HepG2 (cell line): ENCODE data around the gene SAXO1. TPM values are rescaled to one million over a fixed set of nuclear protein-coding genes. Genes with fewer than 3 reads are reported as not detected.

Experiments
- ATAC-seq: fragments of 200-7000 bp; cut with Tn5 transposase; 3 replicates; pipeline ENCODE4 v1.9.1; 2020; ENCODE audit warnings: mild to moderate bottlenecking, moderate library complexity
- BruUV-seq: library from RNA; stranded (reverse); fragments of 400-500 nt; replicated peaks from 2 replicates; lab custom pipeline; 2021; lab: Mats Ljungman, UMichigan
- CTCF ChIA-PET: fragments of 300-600 bp; formaldehyde crosslinking; extraction: SDS; loops from one replicate; lab custom pipeline; 2021; ENCODE audit warnings: low total read pairs, inconsistent platforms, low intra/inter-chr PET ratio; lab: Yijun Ruan, JAX
- POLR2A ChIA-PET: fragments of 350-600 bp; sonication (Branson Sonifier 250); formaldehyde crosslinking; loops from one replicate; lab custom pipeline; 2020; ENCODE audit warnings: antibody characterized with exemption, inconsistent platforms; lab: Yijun Ruan, JAX
- DNase-seq: peaks from one replicate; pipeline ENCODE4 v3.0.0-alpha.2; 2015; ENCODE audit warnings: low spot score
- FAIRE-seq: peaks from 3 replicates; lab custom pipeline; 2011; peaks lifted over from hg19 to GRCh38; lab: Jason Lieb, UNC
- H2AFZ ChIP-seq: one replicate; pipeline ENCODE4 v1.6.1; 2011; ENCODE audit warnings: low read length, inconsistent platforms
- H3K27ac ChIP-seq: fragments of 300-600 bp; 3 replicates; pipeline ENCODE4 v1.8.0; 2011; ENCODE audit warnings: mixed run types, mild to moderate bottlenecking, mixed read lengths, low read length, inconsistent platforms; ENCODE audit not compliant: insufficient read depth; ENCODE audit errors: extremely low read length
- H3K27me3 ChIP-seq, 2 experiments: fragments of 200-600 bp in 1 of 2; 2 replicates in 1 of 2; 3 replicates in 1 of 2; pipeline versions ENCODE4 v1.6.0 to v1.8.0; 2011; ENCODE audit warnings: low read length in 2 of 2, mild to moderate bottlenecking in 2 of 2, moderate library complexity in 2 of 2, inconsistent platforms in 1 of 2; ENCODE audit not compliant: insufficient read depth in 2 of 2, control insufficient read depth in 1 of 2
- H3K36me3 ChIP-seq, 2 experiments: fragments of 200-600 bp in 1 of 2; replicated peaks in 1 of 2; 2 replicates in 1 of 2; 3 replicates in 1 of 2; pipeline versions ENCODE4 v1.5.1 to v1.8.0; 2011; ENCODE audit warnings: low read length in 2 of 2, inconsistent platforms in 1 of 2; ENCODE audit not compliant: insufficient read depth in 2 of 2, control insufficient read depth in 1 of 2
- H3K4me1 ChIP-seq: 2 replicates; pipeline ENCODE4 v1.5.1; 2012; ENCODE audit warnings: low read length, inconsistent platforms; ENCODE audit not compliant: insufficient read depth
- H3K4me2 ChIP-seq: 2 replicates; pipeline ENCODE4 v1.6.0; 2011; ENCODE audit warnings: low read depth, low read length, inconsistent platforms
- H3K4me3 ChIP-seq, 3 experiments: fragments of 200-600 bp in 1 of 3; sonication (generic), shearing (Covaris generic) in 1 of 3; replicated peaks in 1 of 3; 2 replicates each; pipeline ENCODE4 v1.5.1; 2011 to 2016; ENCODE audit warnings: low read length in 3 of 3, inconsistent platforms in 2 of 3, low read depth in 2 of 3, mild to moderate bottlenecking in 2 of 3, control low read depth in 1 of 3, mixed read lengths in 1 of 3; ENCODE audit not compliant: insufficient read depth in 1 of 3
- H3K79me2 ChIP-seq: one replicate; pipeline ENCODE4 v1.6.1; 2011; ENCODE audit warnings: low read length, inconsistent platforms; ENCODE audit not compliant: insufficient read depth
- H3K9ac ChIP-seq: 2 replicates; pipeline ENCODE4 v1.6.0; 2011; ENCODE audit warnings: mild to moderate bottlenecking, low read depth, low read length, inconsistent platforms; ENCODE audit not compliant: insufficient read depth
- H3K9me3 ChIP-seq: 2 replicates; pipeline ENCODE4 v1.5.1; 2012; ENCODE audit warnings: mild to moderate bottlenecking, low read length
- H4K20me1 ChIP-seq: 2 replicates; pipeline ENCODE4 v1.6.0; 2011; ENCODE audit warnings: inconsistent platforms, mild to moderate bottlenecking, low read length, moderate library complexity; ENCODE audit not compliant: insufficient read depth
- BRCA1 ChIP-seq: sonication (generic); formaldehyde crosslinking; IDR thresholded peaks from 2 replicates; pipeline ENCODE4 v1.4.0; 2020; ENCODE audit warnings: missing genetic modification reagents
- CAMTA2 ChIP-seq: sonication (generic); formaldehyde crosslinking; IDR thresholded peaks from 2 replicates; pipeline ENCODE4 v1.4.0; 2020; ENCODE audit warnings: mild to moderate bottlenecking, missing genetic modification reagents, borderline replicate concordance
- CENPX ChIP-seq: sonication (generic); formaldehyde crosslinking; IDR thresholded peaks from 2 replicates; pipeline ENCODE4 v1.9.0; 2021; ENCODE audit warnings: mild to moderate bottlenecking, missing genetic modification reagents, moderate library complexity
- DRAP1 ChIP-seq: IDR thresholded peaks from 2 replicates; pipeline ENCODE4 v1.6.1; 2016; ENCODE audit warnings: missing genetic modification reagents, missing compliant biosample characterization
- GPBP1L1 ChIP-seq: sonication (generic); formaldehyde crosslinking; IDR thresholded peaks from 2 replicates; pipeline ENCODE4 v1.5.0; 2020; ENCODE audit warnings: mild to moderate bottlenecking, missing genetic modification reagents
- MATR3 ChIP-seq: sonication (generic); formaldehyde crosslinking; IDR thresholded peaks from 2 replicates; pipeline ENCODE4 v1.4.0; 2020; ENCODE audit warnings: missing genetic modification reagents
- MYNN ChIP-seq: sonication (generic); formaldehyde crosslinking; IDR thresholded peaks from 2 replicates; pipeline ENCODE4 v1.4.0; 2020; ENCODE audit warnings: mild to moderate bottlenecking, low read depth, missing genetic modification reagents
- NFRKB ChIP-seq: fragments of 450-650 bp; IDR thresholded peaks from 2 replicates; pipeline ENCODE4 v1.6.1; 2017
- ZBTB10 ChIP-seq: sonication (generic); formaldehyde crosslinking; IDR thresholded peaks from 2 replicates; pipeline ENCODE4 v1.4.0; 2020; ENCODE audit warnings: missing genetic modification reagents, borderline replicate concordance
- ZBTB21 ChIP-seq: sonication (generic); formaldehyde crosslinking; IDR thresholded peaks from 2 replicates; pipeline ENCODE4 v1.4.0; 2020; ENCODE audit warnings: missing genetic modification reagents
- ZFX ChIP-seq: sonication (generic); formaldehyde crosslinking; IDR thresholded peaks from 2 replicates; pipeline ENCODE4 v1.4.0; 2020; ENCODE audit warnings: mild to moderate bottlenecking, low read depth, missing genetic modification reagents, moderate library complexity
- ZNF510 ChIP-seq: sonication (generic); formaldehyde crosslinking; IDR thresholded peaks from 2 replicates; pipeline ENCODE4 v1.4.0; 2020; ENCODE audit warnings: low read depth, mild to moderate bottlenecking, missing genetic modification reagents
- ZNF577 ChIP-seq: sonication (generic); formaldehyde crosslinking; IDR thresholded peaks from 2 replicates; pipeline ENCODE4 v1.4.0; 2020; ENCODE audit warnings: mild to moderate bottlenecking, low read depth, missing genetic modification reagents, borderline replicate concordance
- ZNF616 ChIP-seq: sonication (generic); formaldehyde crosslinking; IDR thresholded peaks from 2 replicates; pipeline ENCODE4 v1.5.0; 2020; ENCODE audit warnings: low read depth, mild to moderate bottlenecking, missing genetic modification reagents
- ZNF7 ChIP-seq: IDR thresholded peaks from 2 replicates; pipeline ENCODE4 v1.6.1; 2016; ENCODE audit warnings: missing biosample characterization, missing genetic modification reagents
- WGBS: methylation state at CpG from one replicate; pipeline ENCODE4 v1.1.6; 2017; ENCODE audit warnings: low lambda C conversion rate; 5-methylcytosine and 5-hydroxymethylcytosine counted together
- in situ Hi-C: cut with HindIII; loops from 2 replicates; pipeline ENCODE4 v1.10.0; 2017; ENCODE audit warnings: low pct_unique_long_range_greater_than_20kb; ENCODE audit not compliant: extremely low pct_ligation_motif_present
- intact Hi-C: fragments of 100-400 bp; cut with micrococcal nuclease; formaldehyde crosslinking; loops from one replicate; pipeline ENCODE4 v1.10.0; 2022; ENCODE audit not compliant: unreplicated experiment
- polyA plus RNA-seq, 8 experiments: library from polyadenylated mRNA; depleted of rRNA in 3 of 8; stranded (reverse) in 7 of 8; unstranded in 1 of 8; fragments of >200 nt; fragmentation: Illumina TruSeq in 4 of 8; extraction: Trizol in 4 of 8; gene quantifications; 2 replicates each; pipeline versions ENCODE4 v1.2.1 to v1.2.3, GENCODE V29; 2011 to 2016; ENCODE audit warnings: low read depth in 4 of 8, missing spikeins in 1 of 8, mixed read lengths in 1 of 8; ENCODE audit not compliant: insufficient read depth in 1 of 8
- total RNA-seq, 5 experiments: library from RNA; depleted of rRNA; stranded (reverse); fragments of >200 nt; fragmentation: Illumina TruSeq; extraction: Trizol; gene quantifications; 2 replicates each; pipeline ENCODE4 v1.2.3, GENCODE V29; 2016; ENCODE audit warnings: low read depth in 1 of 5
- TF ChIP-seq, protein P1 (sequence below): sonication (generic); formaldehyde crosslinking; conservative IDR thresholded peaks from 2 replicates; pipeline ENCODE4 v1.4.0; 2020; ENCODE audit warnings: missing genetic modification reagents
- TF ChIP-seq, protein P2 (sequence below): IDR thresholded peaks from 2 replicates; pipeline ENCODE4 v1.6.1; 2016; ENCODE audit warnings: low read depth

The SAXO1 gene
- total and polyA plus RNA-seq, 2 of the 13 experiments (the other 11 are each of a cell fraction or from before 2014, with no cell fraction given) = not detected

DNA sequence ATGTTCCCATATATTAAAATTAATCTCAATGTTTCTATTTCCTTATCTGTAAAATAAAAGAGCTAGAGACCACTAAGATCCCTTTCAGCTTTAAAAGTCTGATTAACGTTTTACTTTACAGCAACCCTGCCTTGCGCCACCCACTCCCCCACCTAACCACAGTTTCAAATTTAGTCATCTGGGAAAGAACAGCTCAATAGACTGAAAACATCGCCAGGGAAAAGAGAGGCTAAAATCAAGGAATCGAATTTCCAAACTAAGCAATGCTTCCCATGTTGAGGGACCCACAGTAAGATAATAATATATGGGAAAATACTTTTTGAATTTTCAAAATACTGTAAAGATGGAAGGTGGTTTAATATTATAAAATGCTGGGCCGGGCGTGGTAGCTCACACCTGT lies 6.6 kb downstream of the SAXO1 start:
- Histone ChIP-seq H2AFZ (no peak overlapping the region), H3K4me2 (no peak overlapping the region), H4K20me1 (no peaks in the 10 kb centered on the region), H3K9me3 (no peaks in the 10 kb centered on the region), H3K4me1 (no peaks in the 10 kb centered on the region), H3K79me2 (no peaks in the 10 kb centered on the region), H3K4me3 (no peak overlapping the region), H3K27me3 (no peaks in the 10 kb centered on the region; a peak in 1 of 5 replicates), H3K27ac (no peak overlapping the region), H3K36me3 (no peaks in the 10 kb centered on the region), H3K9ac (no peak overlapping the region)
- 25% methylated on average over 6 of the region's 6 CpGs for WGBS
- in situ Hi-C loops = loop anchor here (5.0 to 25.0 kb wide), 2 partner anchors 769 to 1214 kb away; no protein-coding TSS in a partner anchor
- ChIA-PET CTCF (no interaction called here), POLR2A (no interaction called here)
- FAIRE-seq (no peak), DNase-seq (no peak), ATAC-seq (no peak)
- intact Hi-C loops = loop anchor here (5.0 to 10.0 kb wide), 2 partner anchors 232 to 1214 kb away; no protein-coding TSS in a partner anchor
- no TSS peak for BruUV-seq
- TF ChIP-seq BRCA1 (CRISPR knock-in tag) (no peak), ZNF510 (CRISPR knock-in tag) (no peak), ZNF616 (CRISPR knock-in tag) (no peak), NFRKB (no peak), ZFX (CRISPR knock-in tag) (no peak), ZBTB10 (CRISPR knock-in tag) (no peak), CAMTA2 (CRISPR knock-in tag) (no peak), ZBTB21 (no peak), CENPX (CRISPR knock-in tag) (no peak), MYNN (CRISPR knock-in tag) (no peak), ZNF577 (CRISPR knock-in tag) (no peak), GPBP1L1 (no peak), ZNF7 (CRISPR knock-in tag) (no peak), DRAP1 (CRISPR knock-in tag) (no peak), MATR3 (CRISPR knock-in tag) (no peak)
- TF ChIP-seq, protein P1, sequence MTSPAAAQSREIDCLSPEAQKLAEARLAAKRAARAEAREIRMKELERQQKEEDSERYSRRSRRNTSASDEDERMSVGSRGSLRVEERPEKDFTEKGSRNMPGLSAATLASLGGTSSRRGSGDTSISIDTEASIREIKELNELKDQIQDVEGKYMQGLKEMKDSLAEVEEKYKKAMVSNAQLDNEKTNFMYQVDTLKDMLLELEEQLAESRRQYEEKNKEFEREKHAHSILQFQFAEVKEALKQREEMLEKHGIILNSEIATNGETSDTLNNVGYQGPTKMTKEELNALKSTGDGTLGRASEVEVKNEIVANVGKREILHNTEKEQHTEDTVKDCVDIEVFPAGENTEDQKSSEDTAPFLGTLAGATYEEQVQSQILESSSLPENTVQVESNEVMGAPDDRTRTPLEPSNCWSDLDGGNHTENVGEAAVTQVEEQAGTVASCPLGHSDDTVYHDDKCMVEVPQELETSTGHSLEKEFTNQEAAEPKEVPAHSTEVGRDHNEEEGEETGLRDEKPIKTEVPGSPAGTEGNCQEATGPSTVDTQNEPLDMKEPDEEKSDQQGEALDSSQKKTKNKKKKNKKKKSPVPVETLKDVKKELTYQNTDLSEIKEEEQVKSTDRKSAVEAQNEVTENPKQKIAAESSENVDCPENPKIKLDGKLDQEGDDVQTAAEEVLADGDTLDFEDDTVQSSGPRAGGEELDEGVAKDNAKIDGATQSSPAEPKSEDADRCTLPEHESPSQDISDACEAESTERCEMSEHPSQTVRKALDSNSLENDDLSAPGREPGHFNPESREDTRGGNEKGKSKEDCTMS = no peak
- TF ChIP-seq, protein P2, sequence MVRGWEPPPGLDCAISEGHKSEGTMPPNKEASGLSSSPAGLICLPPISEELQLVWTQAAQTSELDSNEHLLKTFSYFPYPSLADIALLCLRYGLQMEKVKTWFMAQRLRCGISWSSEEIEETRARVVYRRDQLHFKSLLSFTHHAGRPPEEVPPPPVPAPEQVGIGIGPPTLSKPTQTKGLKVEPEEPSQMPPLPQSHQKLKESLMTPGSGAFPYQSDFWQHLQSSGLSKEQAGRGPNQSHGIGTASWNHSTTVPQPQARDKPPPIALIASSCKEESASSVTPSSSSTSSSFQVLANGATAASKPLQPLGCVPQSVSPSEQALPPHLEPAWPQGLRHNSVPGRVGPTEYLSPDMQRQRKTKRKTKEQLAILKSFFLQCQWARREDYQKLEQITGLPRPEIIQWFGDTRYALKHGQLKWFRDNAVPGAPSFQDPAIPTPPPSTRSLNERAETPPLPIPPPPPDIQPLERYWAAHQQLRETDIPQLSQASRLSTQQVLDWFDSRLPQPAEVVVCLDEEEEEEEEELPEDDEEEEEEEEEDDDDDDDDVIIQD (CRISPR knock-in tag) = no peak
